Fibroblast of upper back skin (primary cell): ENCODE results near the gene CTXND1.
"Not testable (repeated sequence)": the region's sequence is repeated elsewhere in the genome, so short reads cannot be mapped to it uniquely, and the experiment has no call there.

Experiments used
- DNase-seq: peaks from one replicate; pipeline ENCODE4 v3.0.0-alpha.2; 2013

CTXND1 gene

GRCh38 chr15:80252121-80252518 lies at the start of gene CTXND1:
Gene CTXND1 (minus strand): TSS chr15:80252213. CDS start chr15:80201949, 50,264 bp downstream.
- no peak for DNase-seq

- no peak for DNase-seq
These were observed 49.5 kb upstream of the CTXND1 start for GRCh38 chr15:80301472-80301871.

GRCh38 chr15:80295777-80296176 lies 43.8 kb upstream of the CTXND1 start:
- DNase-seq: not testable (repeated sequence)

GRCh38 chr15:80292079-80292478 lies 40.1 kb upstream of the CTXND1 start:
- DNase-seq: no peak

GRCh38 chr15:80290891-80291290 lies 38.9 kb upstream of the CTXND1 start:
- peak; percentile 1 for DNase-seq

- DNase-seq: peak; percentile 8
These were observed 37.8 kb upstream of the CTXND1 start for GRCh38 chr15:80289528-80290495.

- DNase-seq: no peak
These were observed 36.1 kb upstream of the CTXND1 start for GRCh38 chr15:80288131-80288530.

- DNase-seq: no peak
These were observed 34.0 kb upstream of the CTXND1 start for GRCh38 chr15:80286055-80286454.

- DNase-seq: no peak
These were observed 33.4 kb upstream of the CTXND1 start for GRCh38 chr15:80285379-80285778.

- DNase-seq: no peak
These were observed 31.5 kb upstream of the CTXND1 start for GRCh38 chr15:80283531-80283930.

GRCh38 chr15:80277147-80277546 lies 25.1 kb upstream of the CTXND1 start:
- DNase-seq: no peak

GRCh38 chr15:80275961-80276360 lies 23.9 kb upstream of the CTXND1 start:
- DNase-seq: peak; percentile 18

GRCh38 chr15:80274996-80275395 lies 23.0 kb upstream of the CTXND1 start:
- DNase-seq: no peak

GRCh38 chr15:80274554-80274953 lies 22.5 kb upstream of the CTXND1 start:
- DNase-seq: no peak

- DNase-seq: no peak
These were observed 21.0 kb upstream of the CTXND1 start for GRCh38 chr15:80272987-80273386.

GRCh38 chr15:80270472-80270871 lies 18.5 kb upstream of the CTXND1 start:
- no peak for DNase-seq

- DNase-seq: no peak
These were observed 16.1 kb upstream of the CTXND1 start for GRCh38 chr15:80268101-80268500.

GRCh38 chr15:80267658-80268057 lies 15.6 kb upstream of the CTXND1 start:
- no peak for DNase-seq

- DNase-seq: no peak
These were observed 14.7 kb upstream of the CTXND1 start for GRCh38 chr15:80266745-80267144.

GRCh38 chr15:80266113-80266512 lies 14.1 kb upstream of the CTXND1 start:
- DNase-seq: no peak

GRCh38 chr15:80265021-80265420 lies 13.0 kb upstream of the CTXND1 start:
- no peak for DNase-seq

- DNase-seq: peak; percentile 3
These were observed 12.0 kb upstream of the CTXND1 start for GRCh38 chr15:80264031-80264430.

- no peak for DNase-seq
These were observed 8.5 kb upstream of the CTXND1 start for GRCh38 chr15:80260551-80260950.

GRCh38 chr15:80259942-80260510 lies 8.0 kb upstream of the CTXND1 start:
- no peak for DNase-seq
